Vagina (tissue), 2 donors: ENCODE data around the gene ARHGAP10.

Source experiments
- CTCF ChIP-seq, 3 experiments: fragments of 450-650 bp in 2 of 3; fragments of 200-600 bp in 1 of 3; sonication (generic) in 1 of 3; IDR thresholded peaks; one replicate each; pipeline ENCODE4 v1.5.1; 2017 to 2019; ENCODE audit warnings: antibody characterized with exemption in 3 of 3, mild to moderate bottlenecking in 2 of 3, moderate library complexity in 2 of 3
- POLR2A ChIP-seq, 2 donors: fragments of 450-650 bp; IDR thresholded peaks; one replicate each; pipeline ENCODE4 v1.6.1; 2017; ENCODE audit warnings: antibody characterized with exemption in 2 of 2, mild to moderate bottlenecking in 2 of 2, moderate library complexity in 2 of 2

GRCh38 chr4:147862043-147862692 is 130.3 kb downstream of the ARHGAP10 start:
- no peak for TF ChIP-seq CTCF (IDR thresholded peaks at IDR 0.05)
- TF ChIP-seq POLR2A (IDR thresholded peaks at IDR 0.05) = no peak
